ENCODE results near the gene STK10.
"Not testable (repeated sequence)": the region's sequence is repeated elsewhere in the genome, so short reads cannot be mapped to it uniquely, and the experiment has no call there.

STK10 gene

DNA sequence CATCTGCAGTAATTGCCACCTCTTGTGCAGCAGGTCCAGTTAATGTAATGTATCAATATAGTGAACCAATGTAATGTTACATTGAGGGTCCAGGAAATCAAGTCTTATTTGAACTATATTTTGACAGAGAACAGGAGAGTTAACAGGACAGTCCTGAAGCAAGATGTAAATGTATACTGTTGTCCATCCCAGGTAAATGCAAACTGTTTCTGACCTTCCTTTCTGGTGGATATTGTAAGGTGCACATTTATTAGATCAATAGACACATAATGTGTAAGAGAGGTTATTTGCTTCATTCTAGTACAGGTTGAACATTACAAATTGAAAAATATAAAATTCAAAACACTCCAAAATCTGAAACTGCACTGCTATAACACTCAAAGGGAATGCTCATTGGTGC, 158.1 kb downstream of the STK10 start:
- TF ChIP-seq, protein P1, sequence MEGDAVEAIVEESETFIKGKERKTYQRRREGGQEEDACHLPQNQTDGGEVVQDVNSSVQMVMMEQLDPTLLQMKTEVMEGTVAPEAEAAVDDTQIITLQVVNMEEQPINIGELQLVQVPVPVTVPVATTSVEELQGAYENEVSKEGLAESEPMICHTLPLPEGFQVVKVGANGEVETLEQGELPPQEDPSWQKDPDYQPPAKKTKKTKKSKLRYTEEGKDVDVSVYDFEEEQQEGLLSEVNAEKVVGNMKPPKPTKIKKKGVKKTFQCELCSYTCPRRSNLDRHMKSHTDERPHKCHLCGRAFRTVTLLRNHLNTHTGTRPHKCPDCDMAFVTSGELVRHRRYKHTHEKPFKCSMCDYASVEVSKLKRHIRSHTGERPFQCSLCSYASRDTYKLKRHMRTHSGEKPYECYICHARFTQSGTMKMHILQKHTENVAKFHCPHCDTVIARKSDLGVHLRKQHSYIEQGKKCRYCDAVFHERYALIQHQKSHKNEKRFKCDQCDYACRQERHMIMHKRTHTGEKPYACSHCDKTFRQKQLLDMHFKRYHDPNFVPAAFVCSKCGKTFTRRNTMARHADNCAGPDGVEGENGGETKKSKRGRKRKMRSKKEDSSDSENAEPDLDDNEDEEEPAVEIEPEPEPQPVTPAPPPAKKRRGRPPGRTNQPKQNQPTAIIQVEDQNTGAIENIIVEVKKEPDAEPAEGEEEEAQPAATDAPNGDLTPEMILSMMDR (IDR thresholded peaks at IDR 0.05; ENCODE audit: insufficient read depth, low read length, missing control alignments), result no peak
- DNase-seq (ENCODE audit: low read depth, low spot score), result no peak
- no peak overlapping the region for H3K4me3 ChIP-seq (ENCODE audit: low read depth, low read length)
- CTCF ChIA-PET, result interaction anchor here (2.0 kb wide), 1 partner anchor 118 kb away, joined by 6 read pairs; no protein-coding TSS in a partner anchor
- POLR2A ChIA-PET, result no interaction called here

DNA sequence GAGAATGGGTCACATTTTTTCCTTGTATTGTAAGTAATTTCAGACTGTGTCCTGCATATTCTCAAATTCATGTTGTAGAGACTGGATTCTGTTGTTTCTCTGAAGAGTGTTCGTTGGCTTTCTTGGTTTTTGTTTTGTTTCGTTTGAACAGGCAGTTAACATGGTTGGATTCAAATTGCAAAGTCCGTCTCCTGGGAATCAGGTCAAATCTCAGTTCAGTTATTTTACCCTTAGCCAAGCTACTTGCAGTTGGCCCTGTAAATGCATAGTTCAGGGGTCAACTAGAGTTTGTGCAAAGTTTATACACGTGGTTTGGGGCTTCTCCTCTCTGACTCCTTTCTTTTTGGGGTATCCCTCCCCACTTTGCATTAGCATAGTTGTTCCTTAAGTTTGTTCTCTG, 159.9 kb downstream of the STK10 start:
- POLR2A ChIA-PET, result no interaction called here
- TF ChIP-seq, protein P1 (IDR thresholded peaks at IDR 0.05; ENCODE audit: insufficient read depth, low read length, missing control alignments), result no peak
- DNase-seq (ENCODE audit: low read depth, low spot score), result no peak
- no peak overlapping the region for H3K4me3 ChIP-seq (ENCODE audit: low read depth, low read length)
- CTCF ChIA-PET, result interaction anchor here (1.4 kb wide), 1 partner anchor 109 kb away, joined by 3 read pairs; no protein-coding TSS in a partner anchor

DNA sequence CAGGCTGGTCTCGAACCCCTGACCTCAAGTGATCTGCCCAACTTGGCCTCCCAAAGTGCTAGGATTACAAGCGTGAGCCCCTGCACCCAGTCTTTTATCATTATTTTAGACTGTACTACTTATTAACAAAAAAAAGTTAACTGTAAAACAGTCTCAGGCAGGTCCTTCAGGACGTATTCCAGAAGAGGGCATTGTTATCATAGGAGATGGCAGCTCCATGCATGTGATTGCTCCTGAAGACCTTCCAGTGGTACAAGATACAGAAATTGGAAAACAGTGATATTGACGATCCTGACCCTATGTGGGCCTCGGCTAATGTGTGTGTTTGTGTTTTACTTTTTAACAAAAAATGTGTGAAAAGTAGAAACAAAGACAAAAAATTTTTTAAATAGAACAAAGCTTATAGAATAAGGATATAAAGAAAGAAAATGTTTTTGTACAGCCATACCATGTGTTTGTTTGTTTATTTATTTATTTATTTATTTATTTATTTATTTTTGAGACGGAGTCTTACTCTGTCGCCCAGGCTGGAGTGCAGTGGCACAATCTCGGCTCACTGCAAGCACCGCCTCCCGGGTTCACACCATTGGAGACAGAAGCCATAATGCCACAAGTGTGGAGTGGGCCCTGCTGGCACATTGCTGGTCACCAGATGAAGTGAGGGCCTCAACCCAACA, 167.8 kb downstream of the STK10 start:
- CTCF ChIA-PET, result interaction anchor here (0.7 to 1.6 kb wide), 8 partner anchors 11 to 430 kb away, joined by 3 to 6 read pairs (median 4); no protein-coding TSS in a partner anchor
- H3K4me3 ChIP-seq (ENCODE audit: low read depth, low read length); POLR2A ChIA-PET; DNase-seq (ENCODE audit: low read depth, low spot score): not testable (repeated sequence)

DNA sequence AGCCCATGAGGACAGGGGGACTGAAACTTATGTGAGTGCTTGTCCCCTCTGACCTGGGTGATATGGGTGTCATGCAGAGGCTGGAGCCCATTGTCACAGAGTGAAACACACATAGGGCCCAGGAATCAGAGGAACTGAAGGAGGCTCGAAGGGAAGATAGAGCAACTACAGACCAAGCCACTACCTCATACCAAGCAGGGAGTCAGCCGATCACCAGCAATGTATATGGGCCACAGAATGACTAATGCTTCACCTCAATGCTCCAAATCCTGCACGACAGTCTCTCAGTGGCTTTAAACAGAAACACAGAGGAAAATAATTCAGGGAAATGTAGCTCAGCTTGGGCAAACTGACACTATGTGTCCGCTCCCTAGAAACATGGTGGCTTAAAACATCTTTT, 172.7 kb downstream of the STK10 start:
- DNase-seq (ENCODE audit: low read depth, low spot score), result no peak
- TF ChIP-seq, protein P1 (IDR thresholded peaks at IDR 0.05; ENCODE audit: insufficient read depth, low read length, missing control alignments), result no peak
- no peak overlapping the region for H3K4me3 ChIP-seq (ENCODE audit: low read depth, low read length)
- POLR2A ChIA-PET, result no interaction called here
- CTCF ChIA-PET, result no interaction called here

DNA sequence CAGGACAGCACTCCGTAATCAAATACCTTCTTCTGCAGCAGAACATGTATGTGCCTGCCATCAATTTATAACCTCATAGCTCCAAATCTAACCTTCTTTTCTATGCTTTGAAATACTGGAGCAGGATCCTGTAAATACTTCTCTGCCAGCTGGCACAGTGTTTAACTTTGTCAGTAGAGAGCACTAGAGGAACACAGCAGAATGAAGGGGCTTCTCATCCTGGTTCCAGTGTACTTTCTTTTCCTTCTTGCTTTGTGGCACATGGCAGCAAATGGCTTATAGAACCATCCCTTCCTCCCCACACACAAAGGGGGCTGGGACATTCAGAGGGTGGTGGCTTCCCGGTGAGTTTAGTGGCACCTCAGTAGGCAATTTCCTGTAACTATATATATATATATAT, 177.7 kb downstream of the STK10 start:
- no peak for DNase-seq (ENCODE audit: low read depth, low spot score)
- TF ChIP-seq, protein P1 (IDR thresholded peaks at IDR 0.05; ENCODE audit: insufficient read depth, low read length, missing control alignments), result no peak
- ChIA-PET CTCF (interaction anchor here (0.8 to 8.1 kb wide), 6 partner anchors 24 to 294 kb away, joined by 3 to 117 read pairs (median 4); partner anchors contain the start of gene STK10), POLR2A (no interaction called here)
- H3K4me3 ChIP-seq (ENCODE audit: low read depth, low read length), result no peak overlapping the region

DNA sequence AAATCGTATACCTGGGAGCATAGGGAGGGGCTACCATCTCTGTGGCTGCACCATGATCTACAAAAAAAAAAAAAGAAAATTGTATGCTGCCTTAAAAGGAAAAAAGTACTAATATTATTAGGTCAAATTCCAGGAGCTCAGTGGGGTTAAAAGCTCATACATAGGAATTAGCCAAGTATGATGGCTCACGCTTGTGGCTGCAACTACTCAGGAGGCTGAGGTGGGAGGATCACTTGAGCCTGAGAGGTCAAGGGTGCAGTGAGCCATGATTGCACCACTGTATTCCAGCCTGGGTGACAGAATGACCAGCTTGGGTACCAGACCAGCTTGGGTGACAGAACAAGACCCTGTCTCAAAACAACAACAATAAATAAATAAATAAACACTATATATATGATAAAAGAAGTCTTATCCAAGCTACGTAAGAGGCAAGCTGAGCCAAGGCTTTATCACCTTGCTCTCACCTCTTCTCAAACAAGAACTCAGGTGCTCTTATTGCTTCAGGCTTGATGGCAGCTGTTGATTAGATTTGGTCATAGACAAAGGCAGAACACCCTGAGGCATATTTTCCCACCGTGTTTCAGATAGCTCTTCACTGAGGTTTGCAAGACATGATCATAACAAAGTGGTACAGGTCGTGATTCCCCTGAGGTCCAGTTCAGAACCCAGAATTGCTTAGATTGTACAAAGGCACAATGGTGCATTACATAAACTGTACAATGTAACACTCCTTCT, 178.3 kb downstream of the STK10 start:
- CTCF ChIA-PET, result interaction anchor here (0.7 to 8.1 kb wide), 11 partner anchors 11 to 295 kb away, joined by 3 to 117 read pairs (median 4); partner anchors contain the start of gene STK10
- no peak overlapping the region for H3K4me3 ChIP-seq (ENCODE audit: low read depth, low read length)
- DNase-seq (ENCODE audit: low read depth, low spot score), result no peak
- POLR2A ChIA-PET, result no interaction called here
- TF ChIP-seq, protein P1 (IDR thresholded peaks at IDR 0.05; ENCODE audit: insufficient read depth, low read length, missing control alignments), result no peak

Data from AG04449 (cell line).